Dermis microvascular lymphatic vessel endothelial cell (primary cell): ENCODE results near the gene PSPH. TPM values are rescaled to one million over a fixed set of nuclear protein-coding genes. Genes with fewer than 3 reads are reported as not detected.
"Not testable (repeated sequence)": the region's sequence is repeated elsewhere in the genome, so short reads cannot be mapped to it uniquely, and the experiment has no call there.

Experiments
- DNase-seq, 2 donors: peaks; one replicate each; pipeline versions ENCODE4 v3.0.0 to v3.0.0-alpha.2; 2010; ENCODE audit warnings: low read depth in 2 of 2
- total RNA-seq: library from RNA; depleted of rRNA; stranded (reverse); fragments of >200 nt; gene quantifications from 2 replicates; pipeline ENCODE4 v1.2.1, GENCODE V29; 2014

Gene PSPH
- total RNA-seq, 1 donor from 2014 or later: 29.1 TPM

- DNase-seq: no peak
Measured at GRCh38 chr7:56063500-56063881, 12.2 kb upstream of the PSPH start.

- peak in 1 of 2 donors; percentile 64 for DNase-seq
Measured at GRCh38 chr7:56062382-56062781, 11.1 kb upstream of the PSPH start.

GRCh38 chr7:56053993-56054392, 2.7 kb upstream of the PSPH start:
- DNase-seq: no peak

DNA sequence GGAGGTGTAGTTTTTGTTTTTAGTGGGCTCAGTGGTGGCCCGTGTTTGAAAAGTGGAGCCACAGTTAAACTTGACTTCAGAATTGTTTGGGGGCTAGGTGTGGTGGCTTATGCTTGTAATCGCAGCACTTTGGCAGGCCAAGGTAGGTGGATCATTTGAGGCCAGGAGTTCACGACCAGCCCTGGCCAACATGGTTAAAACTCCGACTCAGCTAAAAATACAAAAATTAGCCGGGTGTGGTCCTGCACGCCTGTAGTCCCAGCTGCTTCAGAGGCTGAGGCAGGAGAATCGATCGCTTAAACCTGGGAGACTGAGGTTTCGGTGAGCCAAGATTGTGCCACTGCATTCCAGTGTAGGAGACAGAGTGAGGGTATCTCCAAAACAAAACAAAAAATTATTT, 2.1 kb upstream of the PSPH start:
- DNase-seq: no peak

GRCh38 chr7:56051053-56051338, 248 bp downstream of the PSPH start:
- no peak for DNase-seq

GRCh38 chr7:56048763-56049162, 2.5 kb downstream of the PSPH start:
- DNase-seq: peak in 1 of 2 donors; percentile 34

- no peak for DNase-seq
Measured at GRCh38 chr7:56048245-56048644, 3.0 kb downstream of the PSPH start.

- DNase-seq: peak in 1 of 2 donors; percentile 6
Measured at GRCh38 chr7:56047446-56048116, 3.7 kb downstream of the PSPH start.

- peak in 1 of 2 donors; percentile 93 for DNase-seq
Measured at GRCh38 chr7:56046721-56047445, 4.4 kb downstream of the PSPH start.

GRCh38 chr7:56045758-56046157, 5.5 kb downstream of the PSPH start:
- DNase-seq: not testable (repeated sequence)

- DNase-seq: no peak
Measured at GRCh38 chr7:56040730-56041129, 10.5 kb downstream of the PSPH start.

GRCh38 chr7:56033671-56034432, 17.4 kb downstream of the PSPH start:
- DNase-seq: peak in 1 of 2 donors; percentile 71

GRCh38 chr7:56032578-56032977, 18.7 kb downstream of the PSPH start:
- not testable (repeated sequence) for DNase-seq

DNA sequence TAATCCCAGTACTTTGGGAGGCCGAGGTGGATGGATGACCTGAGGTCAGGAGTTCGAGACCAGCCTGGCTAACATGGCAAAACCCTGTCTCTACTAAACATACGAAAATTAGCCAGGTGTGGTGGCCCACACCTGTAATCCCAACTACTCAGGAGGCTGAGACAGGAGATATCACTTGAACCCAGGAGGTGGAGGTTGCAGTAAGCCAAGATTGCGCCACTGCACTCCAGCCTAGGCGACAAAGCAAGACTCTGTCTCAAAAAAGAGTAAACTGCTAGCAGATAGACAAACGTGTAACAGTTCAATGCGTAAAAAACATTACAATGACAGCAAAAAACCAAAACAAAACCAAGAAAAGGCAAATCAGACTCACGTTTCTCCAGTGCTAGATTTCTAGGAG, 19.7 kb downstream of the PSPH start:
- not testable (repeated sequence) for DNase-seq

DNA sequence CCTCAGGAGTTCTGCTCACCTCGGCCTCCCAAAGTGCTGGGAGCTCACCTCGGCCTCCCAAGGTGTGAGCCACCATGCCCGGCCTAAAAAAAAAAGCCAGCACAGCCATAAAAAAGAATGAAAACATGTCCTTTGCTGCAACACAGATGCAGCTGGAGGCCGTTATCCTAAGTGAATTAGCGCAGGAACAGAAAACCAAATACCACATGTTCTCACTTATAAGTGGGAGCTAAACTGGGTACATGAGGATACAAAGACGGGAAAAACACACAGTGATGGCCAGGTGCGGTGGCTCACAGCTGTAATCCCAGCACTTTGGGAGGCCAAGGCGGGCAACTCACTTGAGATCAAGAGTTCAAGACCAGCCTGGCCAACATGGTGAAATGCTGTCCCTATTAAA, 20.9 kb downstream of the PSPH start:
- no peak for DNase-seq

GRCh38 chr7:56028942-56029630, 22.2 kb downstream of the PSPH start:
- DNase-seq: no peak

GRCh38 chr7:56026538-56026937, 24.7 kb downstream of the PSPH start:
- DNase-seq: no peak

GRCh38 chr7:56023500-56023899, 27.7 kb downstream of the PSPH start:
- no peak for DNase-seq

DNA sequence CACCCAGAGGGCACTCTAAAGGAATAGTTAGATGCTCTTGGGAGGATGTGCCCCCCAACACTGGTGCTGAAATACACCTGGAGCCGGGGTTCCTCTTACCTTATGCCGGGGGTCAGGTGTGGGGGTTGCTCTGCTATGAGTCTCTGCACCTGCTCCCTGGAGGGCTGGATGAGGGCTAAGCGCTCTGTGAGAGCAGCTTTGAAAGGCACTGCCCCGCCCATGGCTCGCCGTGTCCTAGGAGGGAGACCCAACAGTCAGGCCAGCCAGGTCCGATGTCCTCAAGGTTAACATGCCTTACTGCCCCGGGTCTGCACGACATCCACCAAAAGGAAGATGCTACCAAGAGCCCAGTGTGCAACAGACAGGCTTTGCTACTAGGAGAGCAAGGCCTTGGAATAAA, 31.7 kb downstream of the PSPH start:
- DNase-seq: no peak

- DNase-seq: not testable (repeated sequence)
Measured at GRCh38 chr7:56017015-56017414, 34.2 kb downstream of the PSPH start.

GRCh38 chr7:56009695-56010094, 41.5 kb downstream of the PSPH start:
- DNase-seq: no peak

DNA sequence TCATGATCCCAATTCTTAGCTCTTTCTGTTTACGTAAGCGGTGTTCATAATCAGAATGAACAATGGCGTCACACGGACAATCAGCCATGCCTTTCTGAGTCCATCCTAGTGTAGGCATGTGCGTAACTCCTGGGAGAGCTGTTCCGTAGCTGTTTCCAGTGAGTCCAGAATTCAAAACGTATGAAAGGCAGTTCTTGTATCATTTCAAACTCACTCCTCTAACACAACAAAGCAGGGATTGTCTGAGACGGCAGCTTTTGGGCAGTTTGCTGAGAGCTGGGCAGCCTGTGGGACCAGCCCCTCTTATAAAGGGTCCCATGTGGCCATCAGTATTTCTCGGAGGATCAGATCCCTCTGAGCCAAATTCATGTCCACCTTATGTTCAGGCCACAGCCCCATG, 43.4 kb downstream of the PSPH start:
- no peak for DNase-seq
